Amygdala (tissue), 56 donors: ENCODE results near the gene MS4A1.
"Not testable (repeated sequence)": the region's sequence is repeated elsewhere in the genome, so short reads cannot be mapped to it uniquely, and the experiment has no call there.

Source experiments
- DNase-seq, 56 donors: peaks; one replicate each; lab custom pipeline; 2025; lab: John Stamatoyannopoulos, UW

MS4A1 gene

DNA sequence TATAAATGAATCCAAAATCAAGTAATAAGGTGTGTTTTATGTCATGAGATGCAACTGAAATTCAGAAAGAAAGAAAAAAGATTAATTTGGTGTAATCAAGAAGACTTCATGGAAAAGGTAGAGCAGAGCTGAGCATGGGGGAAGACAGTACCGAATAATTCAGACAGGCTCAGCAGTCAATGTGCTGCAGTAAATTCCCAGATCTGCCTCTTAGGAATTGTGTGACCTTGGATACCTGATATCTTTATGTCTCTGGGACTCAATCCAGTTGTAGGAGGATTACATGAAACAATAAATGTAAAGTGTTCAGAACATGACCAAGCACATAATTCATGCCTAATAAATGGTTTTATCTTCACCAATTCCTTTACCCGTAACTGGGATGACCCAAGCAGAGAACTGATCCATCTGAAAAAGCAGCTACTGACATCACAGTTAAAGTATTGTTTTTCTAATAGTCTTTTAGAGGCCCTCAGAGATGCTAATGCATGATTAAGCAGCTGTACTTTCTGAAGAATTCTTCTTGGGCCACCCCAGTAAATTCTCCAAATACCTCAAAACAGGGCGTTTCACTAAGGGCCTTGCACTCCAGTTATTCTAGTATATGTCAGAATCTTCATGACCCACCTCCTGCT is 44.7 kb downstream of the MS4A1 start:
- DNase-seq, result no peak

DNA sequence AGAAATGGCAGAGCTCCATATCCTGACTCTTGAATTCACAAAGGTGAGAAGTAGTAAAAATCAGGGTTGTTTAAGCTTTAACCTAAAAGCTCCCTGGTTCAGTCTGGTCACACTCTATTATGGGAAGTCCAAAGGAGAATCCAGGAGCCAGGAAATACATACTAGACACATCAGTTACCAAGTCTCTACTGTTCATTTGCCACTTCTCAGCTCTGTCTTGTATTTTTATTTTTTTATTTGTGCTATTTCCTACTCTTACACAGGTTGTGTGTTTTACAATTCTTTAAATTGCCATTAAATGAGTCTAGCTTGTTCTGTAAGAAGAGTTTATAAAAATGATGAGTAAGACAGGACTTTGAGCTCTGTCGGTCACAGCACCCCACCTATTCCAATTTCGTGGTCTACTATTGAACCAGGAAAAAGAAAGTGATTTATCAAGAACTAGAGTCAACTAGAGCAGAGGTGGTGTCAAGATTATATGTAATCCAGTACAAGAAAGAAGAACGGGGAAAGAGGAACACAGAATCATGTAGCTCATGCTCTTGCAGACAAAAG is 46.7 kb downstream of the MS4A1 start:
- DNase-seq, result no peak

DNA sequence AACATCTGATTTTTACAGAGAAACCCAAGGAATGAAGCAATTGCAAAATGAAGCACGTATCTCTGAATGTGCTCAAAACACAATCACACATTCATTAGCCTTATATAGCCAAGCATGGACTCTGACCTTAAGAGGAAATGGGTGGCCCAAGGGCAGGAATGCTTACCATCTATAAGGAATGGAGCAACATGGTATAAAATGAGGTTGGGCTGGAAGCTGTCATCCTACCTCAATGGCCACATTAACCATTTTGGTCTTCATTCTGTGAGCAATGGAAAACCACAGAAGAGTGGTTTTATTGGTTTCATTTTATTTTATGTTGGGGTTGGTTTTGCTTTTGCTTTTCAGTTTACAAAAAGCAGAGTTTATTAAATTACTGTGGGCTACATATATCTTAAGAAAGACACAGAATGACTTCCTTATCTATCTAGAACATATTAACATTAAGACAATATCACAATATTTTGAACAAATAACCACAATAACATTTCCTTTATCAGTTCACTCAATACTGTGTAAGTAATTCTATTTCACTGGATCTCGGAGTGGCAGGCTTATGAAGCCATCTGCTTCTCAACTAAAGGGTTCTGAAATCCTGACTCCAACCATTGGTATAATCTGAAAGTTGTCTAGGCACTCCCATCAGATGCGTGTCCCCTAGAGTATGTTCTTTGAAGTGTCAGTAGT is 48.7 kb downstream of the MS4A1 start:
- no peak for DNase-seq

DNA sequence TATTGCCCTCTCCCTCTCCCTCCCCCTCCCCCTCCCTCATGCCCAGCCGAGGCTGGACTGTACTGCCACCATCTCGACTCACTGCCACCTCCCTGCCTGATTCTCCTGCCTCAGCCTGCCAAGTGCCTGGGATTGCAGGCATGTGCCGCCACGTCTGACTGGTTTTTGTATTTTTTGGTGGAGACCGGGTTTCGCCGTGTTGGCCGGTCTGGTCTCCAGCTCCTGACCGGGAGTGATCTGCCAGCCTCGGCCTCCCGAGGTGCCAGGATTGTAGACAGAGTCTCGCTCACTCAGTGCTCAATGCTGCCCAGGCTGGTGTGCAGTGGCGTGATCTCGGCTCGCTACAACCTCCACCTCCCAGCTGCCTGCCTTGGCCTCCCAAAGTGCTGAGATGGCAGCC is 54.0 kb downstream of the MS4A1 start:
- not testable (repeated sequence) for DNase-seq

DNA sequence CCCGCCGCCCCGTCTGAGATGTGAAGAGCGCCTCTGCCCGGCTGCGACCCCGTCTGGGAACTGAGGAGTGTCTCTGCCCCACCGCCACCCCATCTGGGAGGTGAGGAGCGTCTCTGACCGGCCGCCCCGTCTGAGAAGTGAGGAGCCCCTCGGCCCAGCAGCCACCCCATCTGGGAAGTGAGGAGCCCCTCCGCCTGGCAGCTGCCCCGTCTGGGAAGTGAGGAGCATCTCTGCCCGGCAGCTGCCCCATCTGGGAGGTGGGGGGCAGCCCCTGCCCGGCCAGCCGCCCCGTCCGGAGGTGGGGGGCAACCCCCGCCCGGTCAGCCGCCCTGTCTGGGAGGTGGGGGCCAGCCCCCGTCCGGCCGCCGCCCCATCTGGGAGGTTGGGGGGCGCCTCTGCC is 54.6 kb downstream of the MS4A1 start:
- not testable (repeated sequence) for DNase-seq

DNA sequence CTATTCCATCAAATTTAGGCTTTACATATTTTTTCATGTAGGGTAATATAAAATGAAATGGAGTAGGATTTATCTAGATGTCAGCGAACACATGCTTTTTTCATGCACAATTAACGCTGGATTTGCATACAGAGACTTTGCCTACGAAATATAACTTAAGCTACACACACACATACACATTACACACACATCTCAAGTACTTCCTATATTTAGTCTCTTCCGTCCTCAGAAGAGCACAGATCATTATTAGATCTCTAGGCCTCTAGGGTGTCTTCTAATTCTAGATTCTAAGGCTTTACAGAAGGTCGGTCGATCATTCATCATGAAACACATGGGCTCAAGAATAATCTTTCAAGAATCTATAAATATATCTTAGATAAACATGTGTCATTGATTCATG is 55.7 kb downstream of the MS4A1 start:
- DNase-seq, result no peak

DNA sequence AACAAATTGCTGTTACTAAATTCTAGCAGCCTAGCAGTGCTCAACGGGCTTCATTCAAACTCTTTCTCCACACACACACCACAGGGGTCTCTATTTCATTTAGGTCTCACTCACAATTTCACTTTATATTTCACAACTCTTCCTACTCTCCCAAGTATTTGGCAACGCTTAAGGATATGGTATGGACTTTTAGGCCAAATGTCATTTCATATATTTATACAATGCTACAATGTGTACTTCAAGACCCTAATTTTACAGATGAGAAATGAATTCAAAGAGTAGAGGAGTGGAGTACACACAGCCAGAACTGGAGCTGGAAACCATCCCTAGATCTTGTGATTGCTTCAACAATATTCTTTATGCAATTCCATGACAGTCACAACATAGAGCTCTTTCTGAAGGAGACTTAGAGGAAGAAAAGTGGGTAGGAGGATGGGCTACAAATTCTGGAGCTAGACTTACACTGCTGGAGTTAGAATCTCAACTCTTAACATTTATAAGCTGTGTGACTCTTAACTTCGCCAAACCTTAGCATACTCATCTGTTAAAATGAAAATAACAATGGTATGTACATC is 57.1 kb downstream of the MS4A1 start:
- no peak for DNase-seq

DNA sequence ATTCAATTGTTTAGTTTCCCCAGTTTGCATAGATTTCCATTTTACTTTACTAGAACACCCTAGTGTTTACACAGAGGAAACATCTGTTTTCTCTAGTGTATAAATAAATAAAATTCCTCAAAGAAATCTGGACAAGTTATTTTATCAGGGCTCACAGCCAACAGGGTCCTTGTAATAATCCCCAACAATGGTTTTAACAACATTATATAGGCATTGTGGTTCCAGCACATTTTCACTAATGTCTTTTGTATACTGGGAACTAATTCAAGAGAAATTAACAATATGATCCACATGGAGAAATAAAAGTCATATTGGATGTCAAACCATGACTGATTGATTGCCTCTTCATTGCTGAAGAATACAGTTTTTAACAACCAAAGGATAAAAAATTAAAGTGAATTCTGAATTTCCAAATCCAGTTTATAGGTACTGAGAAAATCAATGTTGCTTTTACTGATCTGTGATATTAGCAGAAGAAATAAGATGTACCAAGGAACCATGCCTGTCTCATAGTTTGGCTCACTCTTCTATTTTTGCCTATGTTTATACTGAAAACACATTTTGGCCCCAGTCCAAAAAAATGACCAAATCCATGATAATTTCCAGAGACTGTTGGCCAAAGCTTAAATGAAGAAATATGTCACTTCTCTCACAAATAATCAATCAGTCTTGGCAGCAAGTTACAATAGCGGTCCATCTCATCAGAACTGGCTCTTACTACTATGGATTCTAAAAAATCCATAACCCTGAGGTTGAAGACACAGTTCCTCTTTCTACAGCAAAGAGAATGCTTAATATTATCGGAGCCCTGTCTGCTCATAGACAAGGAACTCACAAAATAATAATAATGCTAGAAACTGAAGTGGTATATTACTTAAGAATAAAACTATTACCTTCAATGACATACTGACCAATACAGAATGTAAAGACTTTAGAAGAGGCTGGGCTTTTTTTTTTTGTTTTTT is 58.1 kb downstream of the MS4A1 start:
- no peak for DNase-seq

DNA sequence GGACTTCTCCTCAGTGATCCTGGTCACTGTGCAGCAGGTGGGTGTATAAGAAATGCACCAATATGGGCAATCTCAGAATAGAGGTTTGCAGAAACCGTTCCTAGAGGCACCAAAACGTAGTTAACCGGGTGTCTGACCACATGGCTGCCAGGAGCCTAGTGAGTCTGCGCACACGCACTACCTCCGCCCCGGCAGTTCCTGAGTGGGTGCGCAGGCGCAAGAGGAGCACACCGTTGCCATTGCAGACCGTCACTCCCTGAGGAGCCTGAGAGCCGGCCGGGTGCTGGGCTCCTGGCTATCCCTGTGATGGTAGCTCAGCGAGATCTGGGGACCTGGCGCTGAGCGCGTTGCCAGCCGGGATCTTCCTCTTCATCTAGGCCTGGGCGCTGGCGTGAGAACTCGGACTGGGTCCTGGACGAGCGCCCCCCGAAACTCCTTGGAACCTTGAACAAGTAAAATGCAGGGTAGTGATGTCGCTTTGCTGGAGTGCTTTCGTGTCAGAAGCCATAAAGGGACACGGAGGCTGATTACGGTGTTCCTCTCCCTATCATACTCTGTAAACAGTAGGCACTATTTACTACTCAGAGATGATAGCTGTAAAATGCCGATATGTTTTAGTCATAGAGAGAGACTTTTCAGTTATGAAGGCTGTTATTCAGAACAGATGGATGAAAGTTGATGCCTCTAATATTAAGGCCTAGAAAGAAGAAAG is 59.7 kb downstream of the MS4A1 start, which contains the start of gene MS4A13:
MS4A13 (plus strand) TSS at position 249 of the 712 bp plus-strand sequence. CDS start 2,692 bp downstream, outside the sequence.
- DNase-seq, result no peak
